ENCODE results near the gene MAP1S. TPM values are rescaled to one million over a fixed set of nuclear protein-coding genes. Genes with fewer than 3 reads are reported as not detected.

Gene MAP1S
- polyA plus RNA-seq, 1 experiment: 20.4 TPM

DNA sequence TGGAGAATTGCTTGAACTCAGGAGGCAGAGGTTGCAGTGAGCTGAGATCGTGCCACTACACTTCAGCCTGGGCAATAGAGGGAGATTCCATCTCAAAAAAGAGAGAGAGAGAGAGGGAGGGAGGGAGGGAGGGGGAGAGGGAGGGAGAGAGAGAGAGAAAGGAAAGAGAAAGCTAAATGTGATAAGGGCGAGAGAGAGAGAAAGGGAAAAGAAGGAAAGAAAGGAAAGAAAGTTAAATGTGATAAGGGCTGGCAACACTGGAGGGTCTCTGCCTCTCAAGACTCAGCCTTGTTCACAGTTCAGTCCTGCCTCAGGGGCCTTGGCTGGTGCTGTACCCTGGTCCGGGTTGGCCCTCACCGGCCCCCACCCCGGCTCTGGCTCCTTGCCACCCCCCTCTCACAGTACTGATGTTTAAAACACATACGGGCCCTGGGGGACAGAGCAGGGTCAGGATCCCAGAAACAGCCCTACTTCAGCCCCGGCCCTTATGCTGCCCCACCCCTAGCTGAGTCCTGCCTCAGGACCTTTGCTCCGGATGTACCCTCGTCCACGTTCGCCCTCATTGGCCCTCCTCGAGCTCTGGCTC, 3.5 kb downstream of the MAP1S start:
- TF ChIP-seq, protein P1, sequence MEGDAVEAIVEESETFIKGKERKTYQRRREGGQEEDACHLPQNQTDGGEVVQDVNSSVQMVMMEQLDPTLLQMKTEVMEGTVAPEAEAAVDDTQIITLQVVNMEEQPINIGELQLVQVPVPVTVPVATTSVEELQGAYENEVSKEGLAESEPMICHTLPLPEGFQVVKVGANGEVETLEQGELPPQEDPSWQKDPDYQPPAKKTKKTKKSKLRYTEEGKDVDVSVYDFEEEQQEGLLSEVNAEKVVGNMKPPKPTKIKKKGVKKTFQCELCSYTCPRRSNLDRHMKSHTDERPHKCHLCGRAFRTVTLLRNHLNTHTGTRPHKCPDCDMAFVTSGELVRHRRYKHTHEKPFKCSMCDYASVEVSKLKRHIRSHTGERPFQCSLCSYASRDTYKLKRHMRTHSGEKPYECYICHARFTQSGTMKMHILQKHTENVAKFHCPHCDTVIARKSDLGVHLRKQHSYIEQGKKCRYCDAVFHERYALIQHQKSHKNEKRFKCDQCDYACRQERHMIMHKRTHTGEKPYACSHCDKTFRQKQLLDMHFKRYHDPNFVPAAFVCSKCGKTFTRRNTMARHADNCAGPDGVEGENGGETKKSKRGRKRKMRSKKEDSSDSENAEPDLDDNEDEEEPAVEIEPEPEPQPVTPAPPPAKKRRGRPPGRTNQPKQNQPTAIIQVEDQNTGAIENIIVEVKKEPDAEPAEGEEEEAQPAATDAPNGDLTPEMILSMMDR (IDR thresholded peaks at IDR 0.05; ENCODE audit: insufficient read depth, low read depth, low read length): no peak
- POLR2A ChIA-PET: no interaction called here
- Histone ChIP-seq H3K36me3 (ENCODE audit: control insufficient read depth, insufficient read depth, low read length) (peaks cover 35% of the 10 kb centered on the region), H3K27me3 (ENCODE audit: control insufficient read depth, insufficient read depth, low read length) (no peaks in the 10 kb centered on the region), H3K4me3 (ENCODE audit: low read depth, low read length) (no peak overlapping the region)
- DNase-seq (ENCODE audit: low read depth): no peak
- CTCF ChIA-PET: interaction anchor here (0.9 to 1.0 kb wide), 2 partner anchors 16 to 194 kb away, joined by 3 read pairs; no protein-coding TSS in a partner anchor

DNA sequence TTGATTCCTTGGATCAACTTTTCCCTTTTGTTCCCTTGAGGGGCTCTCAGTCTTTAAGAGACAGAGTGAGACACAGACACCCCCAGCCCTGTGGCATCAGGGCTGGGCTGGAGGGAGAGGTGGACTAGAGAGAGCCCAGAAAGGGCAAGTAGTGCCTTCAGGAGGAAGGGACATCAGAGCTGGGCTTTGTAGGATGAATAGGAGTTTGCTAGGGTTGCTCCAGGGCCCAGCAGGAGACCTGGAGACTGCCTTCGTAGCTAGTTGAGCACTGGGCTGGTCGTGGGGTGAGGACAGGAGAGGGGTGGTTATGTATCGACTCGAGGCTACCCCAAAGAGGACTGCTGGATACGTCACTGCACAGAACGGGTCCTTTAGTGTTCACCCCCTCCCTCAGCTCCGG, 5.4 kb downstream of the MAP1S start:
- TF ChIP-seq, protein P1 (IDR thresholded peaks at IDR 0.05; ENCODE audit: insufficient read depth, low read depth, low read length): no peak
- DNase-seq (ENCODE audit: low read depth): no peak
- Histone ChIP-seq H3K4me3 (ENCODE audit: low read depth, low read length) (no peak overlapping the region), H3K36me3 (ENCODE audit: control insufficient read depth, insufficient read depth, low read length) (peaks cover 43% of the 10 kb centered on the region), H3K27me3 (ENCODE audit: control insufficient read depth, insufficient read depth, low read length) (no peaks in the 10 kb centered on the region)
- ChIA-PET POLR2A (no interaction called here), CTCF (no interaction called here)

DNA sequence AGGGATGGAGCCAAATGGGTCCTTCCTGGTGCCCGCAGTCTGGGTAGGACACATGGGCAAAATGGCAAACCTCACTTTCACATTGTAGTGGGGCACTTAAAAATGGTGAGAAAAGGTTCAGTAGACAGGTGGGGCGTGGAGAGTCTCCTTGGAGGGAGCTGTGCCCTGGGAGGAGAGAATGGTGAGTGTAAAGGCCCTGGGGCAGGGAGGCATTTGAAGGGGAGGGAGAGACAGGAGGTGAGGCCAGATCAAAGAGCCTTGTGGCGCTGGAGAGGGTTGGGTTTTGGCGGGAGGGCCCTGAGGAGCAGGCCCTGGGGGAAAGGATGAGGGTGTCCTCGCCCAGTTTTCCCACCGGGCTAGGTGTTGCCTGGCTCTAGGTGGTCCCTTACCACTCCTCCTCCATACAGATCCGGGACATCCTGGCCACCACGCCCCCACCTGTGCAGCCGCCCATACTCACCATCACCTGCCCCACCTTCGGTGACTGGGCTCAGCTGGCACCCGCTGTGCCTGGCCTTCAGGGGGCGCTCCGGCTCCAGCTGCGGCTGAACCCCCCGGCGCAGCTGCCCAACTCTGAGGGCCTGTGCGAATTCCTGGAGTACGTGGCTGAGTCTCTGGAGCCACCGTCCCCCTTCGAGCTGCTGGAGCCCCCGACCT, 6.3 kb downstream of the MAP1S start:
- TF ChIP-seq, protein P1 (IDR thresholded peaks at IDR 0.05; ENCODE audit: insufficient read depth, low read depth, low read length): peak; percentile 45
- H3K36me3 ChIP-seq (ENCODE audit: control insufficient read depth, insufficient read depth, low read length): peaks cover 43% of the 10 kb centered on the region
- CTCF ChIA-PET: interaction anchor here (1.4 to 1.5 kb wide), 2 partner anchors 13 to 41 kb away, joined by 3 to 4 read pairs; no protein-coding TSS in a partner anchor
- POLR2A ChIA-PET: no interaction called here
- no peaks in the 10 kb centered on the region for H3K27me3 ChIP-seq (ENCODE audit: control insufficient read depth, insufficient read depth, low read length)
- DNase-seq (ENCODE audit: low read depth): no peak
- no peak overlapping the region for H3K4me3 ChIP-seq (ENCODE audit: low read depth, low read length)

DNA sequence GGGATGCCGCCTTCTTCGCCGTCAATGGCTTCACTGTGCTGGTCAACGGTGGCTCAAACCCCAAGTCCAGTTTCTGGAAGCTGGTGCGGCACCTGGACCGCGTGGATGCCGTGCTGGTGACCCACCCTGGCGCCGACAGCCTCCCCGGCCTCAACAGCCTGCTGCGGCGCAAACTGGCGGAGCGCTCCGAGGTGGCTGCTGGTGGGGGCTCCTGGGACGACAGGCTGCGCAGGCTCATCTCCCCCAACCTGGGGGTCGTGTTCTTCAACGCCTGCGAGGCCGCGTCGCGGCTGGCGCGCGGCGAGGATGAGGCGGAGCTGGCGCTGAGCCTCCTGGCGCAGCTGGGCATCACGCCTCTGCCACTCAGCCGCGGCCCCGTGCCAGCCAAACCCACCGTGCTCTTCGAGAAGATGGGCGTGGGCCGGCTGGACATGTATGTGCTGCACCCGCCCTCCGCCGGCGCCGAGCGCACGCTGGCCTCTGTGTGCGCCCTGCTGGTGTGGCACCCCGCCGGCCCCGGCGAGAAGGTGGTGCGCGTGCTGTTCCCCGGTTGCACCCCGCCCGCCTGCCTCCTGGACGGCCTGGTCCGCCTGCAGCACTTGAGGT, 7.0 kb downstream of the MAP1S start:
- no peaks in the 10 kb centered on the region for H3K27me3 ChIP-seq (ENCODE audit: control insufficient read depth, insufficient read depth, low read length)
- ChIA-PET CTCF (interaction anchor here (1.4 to 1.5 kb wide), 2 partner anchors 12 to 41 kb away, joined by 3 to 4 read pairs; no protein-coding TSS in a partner anchor), POLR2A (no interaction called here)
- DNase-seq (ENCODE audit: low read depth): no peak
- TF ChIP-seq, protein P1 (IDR thresholded peaks at IDR 0.05; ENCODE audit: insufficient read depth, low read depth, low read length): no peak
- H3K4me3 ChIP-seq (ENCODE audit: low read depth, low read length): no peak overlapping the region
- H3K36me3 ChIP-seq (ENCODE audit: control insufficient read depth, insufficient read depth, low read length): peaks cover 43% of the 10 kb centered on the region

DNA sequence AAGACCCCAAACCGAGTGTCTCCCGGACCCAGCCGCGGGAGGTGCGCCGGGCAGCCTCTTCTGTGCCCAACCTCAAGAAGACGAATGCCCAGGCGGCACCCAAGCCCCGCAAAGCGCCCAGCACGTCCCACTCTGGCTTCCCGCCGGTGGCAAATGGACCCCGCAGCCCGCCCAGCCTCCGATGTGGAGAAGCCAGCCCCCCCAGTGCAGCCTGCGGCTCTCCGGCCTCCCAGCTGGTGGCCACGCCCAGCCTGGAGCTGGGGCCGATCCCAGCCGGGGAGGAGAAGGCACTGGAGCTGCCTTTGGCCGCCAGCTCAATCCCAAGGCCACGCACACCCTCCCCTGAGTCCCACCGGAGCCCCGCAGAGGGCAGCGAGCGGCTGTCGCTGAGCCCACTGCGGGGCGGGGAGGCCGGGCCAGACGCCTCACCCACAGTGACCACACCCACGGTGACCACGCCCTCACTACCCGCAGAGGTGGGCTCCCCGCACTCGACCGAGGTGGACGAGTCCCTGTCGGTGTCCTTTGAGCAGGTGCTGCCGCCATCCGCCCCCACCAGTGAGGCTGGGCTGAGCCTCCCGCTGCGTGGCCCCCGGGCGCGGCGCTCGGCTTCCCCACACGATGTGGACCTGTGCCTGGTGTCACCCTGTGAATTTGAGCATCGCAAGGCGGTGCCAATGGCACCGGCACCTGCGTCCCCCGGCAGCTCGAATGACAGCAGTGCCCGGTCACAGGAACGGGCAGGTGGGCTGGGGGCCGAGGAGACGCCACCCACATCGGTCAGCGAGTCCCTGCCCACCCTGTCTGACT, 7.9 kb downstream of the MAP1S start:
- Histone ChIP-seq H3K36me3 (ENCODE audit: control insufficient read depth, insufficient read depth, low read length) (peaks cover 40% of the 10 kb centered on the region), H3K4me3 (ENCODE audit: low read depth, low read length) (no peak overlapping the region), H3K27me3 (ENCODE audit: control insufficient read depth, insufficient read depth, low read length) (no peaks in the 10 kb centered on the region)
- ChIA-PET CTCF (no interaction called here), POLR2A (no interaction called here)
- DNase-seq (ENCODE audit: low read depth): no peak
- TF ChIP-seq, protein P1 (IDR thresholded peaks at IDR 0.05; ENCODE audit: insufficient read depth, low read depth, low read length): no peak
